Mesangial cell (primary cell): ENCODE data around the gene CHODL. TPM values are rescaled to one million over a fixed set of nuclear protein-coding genes. Genes with fewer than 3 reads are reported as not detected.

ENCODE experiments used
- total RNA-seq: library from RNA; depleted of rRNA; stranded (reverse); fragments of >200 nt; gene quantifications from 2 replicates; pipeline ENCODE4 v1.2.3, GENCODE V29; 2015

The CHODL gene, protein sequence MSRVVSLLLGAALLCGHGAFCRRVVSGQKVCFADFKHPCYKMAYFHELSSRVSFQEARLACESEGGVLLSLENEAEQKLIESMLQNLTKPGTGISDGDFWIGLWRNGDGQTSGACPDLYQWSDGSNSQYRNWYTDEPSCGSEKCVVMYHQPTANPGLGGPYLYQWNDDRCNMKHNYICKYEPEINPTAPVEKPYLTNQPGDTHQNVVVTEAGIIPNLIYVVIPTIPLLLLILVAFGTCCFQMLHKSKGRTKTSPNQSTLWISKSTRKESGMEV
- total RNA-seq = under 0.01 and 0.13 TPM in 2 replicates

DNA sequence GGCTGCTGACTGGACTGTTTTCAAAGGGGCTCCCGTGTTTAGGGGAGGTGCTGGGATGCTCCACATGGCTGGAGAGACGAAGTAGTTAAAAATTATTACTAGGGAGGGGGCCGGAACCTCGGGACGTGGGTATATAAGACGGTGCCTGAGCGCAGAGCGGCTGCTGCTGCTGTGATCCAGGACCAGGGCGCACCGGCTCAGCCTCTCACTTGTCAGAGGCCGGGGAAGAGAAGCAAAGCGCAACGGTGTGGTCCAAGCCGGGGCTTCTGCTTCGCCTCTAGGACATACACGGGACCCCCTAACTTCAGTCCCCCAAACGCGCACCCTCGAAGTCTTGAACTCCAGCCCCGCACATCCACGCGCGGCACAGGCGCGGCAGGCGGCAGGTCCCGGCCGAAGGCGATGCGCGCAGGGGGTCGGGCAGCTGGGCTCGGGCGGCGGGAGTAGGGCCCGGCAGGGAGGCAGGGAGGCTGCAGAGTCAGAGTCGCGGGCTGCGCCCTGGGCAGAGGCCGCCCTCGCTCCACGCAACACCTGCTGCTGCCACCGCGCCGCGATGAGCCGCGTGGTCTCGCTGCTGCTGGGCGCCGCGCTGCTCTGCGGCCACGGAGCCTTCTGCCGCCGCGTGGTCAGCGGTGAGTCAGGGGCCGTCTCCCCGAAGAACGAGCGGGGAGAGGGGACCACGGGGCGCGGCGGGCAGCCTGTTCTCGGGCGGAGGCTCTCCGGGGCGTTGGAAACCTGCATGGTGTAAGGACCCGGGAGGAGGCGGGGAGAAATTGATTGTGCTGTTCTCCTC, at the start of gene CHODL:
Gene CHODL, plus strand, starts transcription at position 163 of the 793 bp plus-strand sequence. Its CDS starts 391 bp downstream, at position 554.

Other genes starting within 250 kb of the CHODL start
- gene TMPRSS15, start 159.0 kb downstream of the CHODL start, total RNA-seq = not detected in 2 replicates